Measurements from ENCODE around the gene DYNLRB2.

DYNLRB2 gene

DNA sequence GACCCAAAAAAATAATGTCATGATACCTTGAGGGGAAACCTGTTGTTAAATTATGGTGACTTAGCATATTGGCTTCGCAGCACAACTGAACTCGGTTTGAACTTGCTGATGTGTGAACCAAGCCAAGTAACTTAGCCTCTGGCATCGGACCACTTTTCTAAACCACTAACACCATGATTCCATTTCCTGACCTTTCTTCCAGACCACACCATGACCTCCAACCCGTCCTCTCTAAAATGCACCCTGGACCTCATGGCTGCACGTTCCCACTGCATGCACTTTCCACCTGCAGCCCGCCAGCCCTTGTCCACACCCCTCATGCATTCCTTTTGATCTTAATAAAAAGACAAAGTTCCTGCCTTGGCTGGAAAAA is 29.3 kb downstream of the DYNLRB2 start:
- Histone ChIP-seq H3K9me3 (ENCODE audit: insufficient read depth, low read depth, low read length) (no peaks in the 10 kb centered on the region), H2AFZ (ENCODE audit: low read length) (no peak overlapping the region), H3K9ac (ENCODE audit: low read depth, low read length, poor library complexity, severe bottlenecking) (no peak overlapping the region), H3K9me2 (replicated peaks; ENCODE audit: low read depth, low read length) (no peaks in the 10 kb centered on the region), H4K20me1 (ENCODE audit: insufficient read depth, low read length, poor library complexity, severe bottlenecking) (no peaks in the 10 kb centered on the region), H3K79me2 (ENCODE audit: insufficient read depth, low read length) (no peaks in the 10 kb centered on the region), H3K4me1 (ENCODE audit: insufficient read depth, low read length, poor library complexity, severe bottlenecking) (peaks cover 30% of the 10 kb centered on the region), H3K4me3 (ENCODE audit: low read length, poor library complexity, severe bottlenecking) (peak overlapping the region; percentile 45), H3F3A (ENCODE audit: low read depth) (peaks cover 12% of the 10 kb centered on the region; the same call in 1 of the 2 replicates), H3K27me3 (ENCODE audit: insufficient read depth, low read length, poor library complexity, severe bottlenecking) (no peaks in the 10 kb centered on the region), H3K36me3 (ENCODE audit: insufficient read depth, low read length) (no peaks in the 10 kb centered on the region), H3K4me2 (ENCODE audit: low read depth, low read length, poor library complexity, severe bottlenecking) (peak overlapping the region; percentile 69)
- no peak for TF ChIP-seq EZH2phosphoT487 (IDR thresholded peaks at IDR 0.05; ENCODE audit: borderline replicate concordance)
- TF ChIP-seq CTCF (conservative IDR thresholded peaks at IDR 0.05; ENCODE audit: low read length): no peak

GRCh38 chr16:80573700-80574120 is 32.9 kb downstream of the DYNLRB2 start:
- H3K27me3 ChIP-seq (ENCODE audit: insufficient read depth, low read length, poor library complexity, severe bottlenecking): no peaks in the 10 kb centered on the region
- H4K20me1 ChIP-seq (ENCODE audit: insufficient read depth, low read length, poor library complexity, severe bottlenecking): no peaks in the 10 kb centered on the region
- H3K4me1 ChIP-seq (ENCODE audit: insufficient read depth, low read length, poor library complexity, severe bottlenecking): peaks cover 15% of the 10 kb centered on the region
- no peak overlapping the region for H3K4me3 ChIP-seq (ENCODE audit: low read length, poor library complexity, severe bottlenecking)
- no peaks in the 10 kb centered on the region for H3K9me3 ChIP-seq (ENCODE audit: insufficient read depth, low read depth, low read length)
- no peaks in the 10 kb centered on the region for H3K79me2 ChIP-seq (ENCODE audit: insufficient read depth, low read length)
- H3K9ac ChIP-seq (ENCODE audit: low read depth, low read length, poor library complexity, severe bottlenecking): no peak overlapping the region
- H3K4me2 ChIP-seq (ENCODE audit: low read depth, low read length, poor library complexity, severe bottlenecking): no peak overlapping the region
- no peaks in the 10 kb centered on the region for H3K36me3 ChIP-seq (ENCODE audit: insufficient read depth, low read length)
- no peak overlapping the region for H2AFZ ChIP-seq (ENCODE audit: low read length)
- TF ChIP-seq EZH2phosphoT487 (IDR thresholded peaks at IDR 0.05; ENCODE audit: borderline replicate concordance) (no peak), CTCF (conservative IDR thresholded peaks at IDR 0.05; ENCODE audit: low read length) (no peak)
- peaks cover 12% of the 10 kb centered on the region; the same call in 1 of the 2 replicates for H3F3A ChIP-seq (ENCODE audit: low read depth)
- no peaks in the 10 kb centered on the region for H3K9me2 ChIP-seq (replicated peaks; ENCODE audit: low read depth, low read length)

- H3K27me3 ChIP-seq (ENCODE audit: insufficient read depth, low read length, poor library complexity, severe bottlenecking): no peaks in the 10 kb centered on the region
Measured at GRCh38 chr16:80576343-80576912, 35.6 kb downstream of the DYNLRB2 start.

More at GRCh38 chr16:80576343-80576912, 35.6 kb downstream of the DYNLRB2 start:
- H3K9me3 ChIP-seq (ENCODE audit: insufficient read depth, low read depth, low read length): no peaks in the 10 kb centered on the region
- H3K4me2 ChIP-seq (ENCODE audit: low read depth, low read length, poor library complexity, severe bottlenecking): no peak overlapping the region
- H3F3A ChIP-seq (ENCODE audit: low read depth): no peaks in the 10 kb centered on the region
- TF ChIP-seq CTCF (conservative IDR thresholded peaks at IDR 0.05; ENCODE audit: low read length) (no peak), EZH2phosphoT487 (IDR thresholded peaks at IDR 0.05; ENCODE audit: borderline replicate concordance) (no peak)
- H4K20me1 ChIP-seq (ENCODE audit: insufficient read depth, low read length, poor library complexity, severe bottlenecking): no peaks in the 10 kb centered on the region
- no peak overlapping the region for H3K4me3 ChIP-seq (ENCODE audit: low read length, poor library complexity, severe bottlenecking)
- H3K36me3 ChIP-seq (ENCODE audit: insufficient read depth, low read length): no peaks in the 10 kb centered on the region
- H3K79me2 ChIP-seq (ENCODE audit: insufficient read depth, low read length): no peaks in the 10 kb centered on the region
- no peak overlapping the region for H2AFZ ChIP-seq (ENCODE audit: low read length)
- no peaks in the 10 kb centered on the region for H3K9me2 ChIP-seq (replicated peaks; ENCODE audit: low read depth, low read length)
- peaks cover 11% of the 10 kb centered on the region for H3K4me1 ChIP-seq (ENCODE audit: insufficient read depth, low read length, poor library complexity, severe bottlenecking)
- no peak overlapping the region for H3K9ac ChIP-seq (ENCODE audit: low read depth, low read length, poor library complexity, severe bottlenecking)
